Lower lobe of right lung (tissue), 2 donors: Measurements from ENCODE around the gene LRRC37A3. TPM values are rescaled to one million over a fixed set of nuclear protein-coding genes. Genes with fewer than 3 reads are reported as not detected.

ENCODE experiments used
- ATAC-seq, 2 donors: fragments of 200-7000 bp; cut with Tn5 transposase; one replicate each; pipeline ENCODE4 v1.9.1; 2020 to 2022; ENCODE audit warnings: mild to moderate bottlenecking in 2 of 2, moderate library complexity in 2 of 2
- DNase-seq: peaks from one replicate; pipeline ENCODE4 v3.0.0-alpha.2; 2020
- H3K27ac ChIP-seq: fragments of 200-600 bp; one replicate; pipeline ENCODE4 v1.8.0; 2022
- H3K27me3 ChIP-seq: fragments of 200-600 bp; one replicate; pipeline ENCODE4 v1.8.0; 2022; ENCODE audit warnings: low read depth
- H3K36me3 ChIP-seq: fragments of 200-600 bp; one replicate; pipeline ENCODE4 v1.8.0; 2022; ENCODE audit warnings: mild to moderate bottlenecking
- H3K4me1 ChIP-seq: fragments of 200-600 bp; one replicate; pipeline ENCODE4 v1.8.0; 2022
- H3K4me3 ChIP-seq: fragments of 200-600 bp; one replicate; pipeline ENCODE4 v1.8.0; 2022; ENCODE audit warnings: mild to moderate bottlenecking
- H3K9me3 ChIP-seq: fragments of 200-600 bp; one replicate; pipeline ENCODE4 v1.8.0; 2022
- CTCF ChIP-seq: fragments of 200-600 bp; IDR thresholded peaks from one replicate; pipeline ENCODE4 v1.8.0; 2022; ENCODE audit warnings: antibody characterized with exemption, mild to moderate bottlenecking
- intact Hi-C: fragments of 100-400 bp; cut with DNase I; formaldehyde crosslinking; loops from one replicate; pipeline ENCODE4 v1.11.0; 2022
- total RNA-seq: library from RNA; stranded (reverse); fragmentation: NEBNext Ultra II Directional; extraction: Animal tissue kit (Norgen Biotek cat#: 25700); gene quantifications from one replicate; pipeline ENCODE4 v1.2.1, GENCODE V29; 2021
- donor health status: DM: no; HTN: yes; CAD: no; lungs with severe emphysema.

Gene LRRC37A3
- total RNA-seq, 1 donor from 2014 or later: 10.8 TPM

DNA sequence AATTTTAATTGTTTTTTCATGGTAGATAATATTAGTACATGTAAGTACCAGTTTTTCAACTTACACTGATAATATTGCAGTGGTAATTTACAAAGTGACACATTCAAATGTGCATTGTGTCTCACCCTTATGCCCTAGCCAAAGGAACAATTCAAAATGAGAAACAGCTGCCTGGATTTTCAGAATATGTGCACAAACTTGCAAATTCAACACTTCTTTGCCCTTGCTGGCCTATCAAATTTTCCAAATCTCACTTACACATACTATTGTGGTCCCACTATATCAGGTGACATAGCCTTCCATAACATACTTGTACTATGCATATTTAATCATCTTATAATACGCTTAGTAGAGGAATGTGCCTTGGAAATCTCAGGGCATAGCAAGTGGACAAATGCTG is 32.6 kb upstream of the LRRC37A3 start:
- TF ChIP-seq CTCF: no peak
- Histone ChIP-seq H3K9me3 (no peaks in the 10 kb centered on the region), H3K36me3 (no peaks in the 10 kb centered on the region), H3K4me3 (no peak overlapping the region), H3K27me3 (no peaks in the 10 kb centered on the region), H3K27ac (no peak overlapping the region), H3K4me1 (no peaks in the 10 kb centered on the region)
- DNase-seq (no peak), ATAC-seq (no peak)
- intact Hi-C loops: no loop called here

GRCh38 chr17:64950871-64951270 is 31.6 kb upstream of the LRRC37A3 start:
- intact Hi-C loops: no loop called here
- ATAC-seq: no peak

DNA sequence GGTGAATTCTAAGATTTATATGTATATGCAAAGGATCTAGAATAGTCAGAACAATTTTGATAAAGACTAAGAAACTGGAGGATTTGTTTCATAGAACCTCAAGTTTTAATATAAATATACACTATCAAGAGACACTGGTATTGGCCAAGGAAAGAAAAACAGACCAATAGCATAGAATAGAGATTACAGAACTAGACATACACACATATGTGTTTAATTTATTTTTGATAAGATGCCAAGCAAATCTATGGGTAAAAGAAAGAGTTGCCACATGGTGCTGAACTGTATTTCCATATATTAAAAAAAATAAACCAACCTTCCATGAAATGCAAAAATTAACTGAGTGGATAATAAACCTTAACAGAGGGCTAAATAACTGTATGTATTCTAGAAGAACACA is 27.9 kb upstream of the LRRC37A3 start:
- no peaks in the 10 kb centered on the region for H3K4me1 ChIP-seq
- TF ChIP-seq CTCF: no peak
- H3K27me3 ChIP-seq: no peaks in the 10 kb centered on the region
- H3K4me3 ChIP-seq: no peak overlapping the region
- H3K36me3 ChIP-seq: no peaks in the 10 kb centered on the region
- H3K9me3 ChIP-seq: no peaks in the 10 kb centered on the region
- ATAC-seq (no peak), DNase-seq (no peak)
- intact Hi-C loops: no loop called here
- H3K27ac ChIP-seq: no peak overlapping the region

More at GRCh38 chr17:64950871-64951270, 31.6 kb upstream of the LRRC37A3 start:
- no peak overlapping the region for H3K27ac ChIP-seq
- no peaks in the 10 kb centered on the region for H3K27me3 ChIP-seq
- H3K4me1 ChIP-seq: no peaks in the 10 kb centered on the region
- DNase-seq: no peak
- H3K36me3 ChIP-seq: no peaks in the 10 kb centered on the region
- H3K4me3 ChIP-seq: no peak overlapping the region
- no peak for TF ChIP-seq CTCF
- H3K9me3 ChIP-seq: no peaks in the 10 kb centered on the region

GRCh38 chr17:64941761-64942160 is 22.5 kb upstream of the LRRC37A3 start:
- intact Hi-C loops: no loop called here
- no peaks in the 10 kb centered on the region for H3K27me3 ChIP-seq
- no peak overlapping the region for H3K27ac ChIP-seq
- no peaks in the 10 kb centered on the region for H3K9me3 ChIP-seq
- no peaks in the 10 kb centered on the region for H3K4me1 ChIP-seq
- no peak for TF ChIP-seq CTCF
- DNase-seq (no peak), ATAC-seq (no peak)
- H3K36me3 ChIP-seq: no peaks in the 10 kb centered on the region
- H3K4me3 ChIP-seq: no peak overlapping the region

DNA sequence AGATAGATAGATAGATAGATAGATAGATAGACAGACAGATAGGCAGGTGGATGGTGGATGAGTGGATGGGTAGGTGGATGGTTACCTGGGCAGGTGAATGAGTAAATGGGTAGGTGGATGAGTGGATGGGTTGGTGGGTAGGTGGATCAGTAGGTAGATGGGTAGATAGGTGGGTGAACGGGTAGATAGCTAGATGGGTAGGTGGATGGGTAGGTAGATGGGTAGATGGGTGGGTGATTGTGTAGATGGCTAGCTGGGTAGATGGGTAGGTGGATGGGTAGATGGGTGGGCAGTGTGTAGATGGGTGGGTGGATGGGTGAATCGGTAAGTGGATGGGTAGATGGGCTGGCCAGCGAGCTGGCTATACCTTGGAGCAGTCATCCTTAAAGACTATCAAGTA is 21.8 kb upstream of the LRRC37A3 start:
- DNase-seq (no peak), ATAC-seq (no peak)
- intact Hi-C loops: no loop called here
- H3K4me1 ChIP-seq: no peaks in the 10 kb centered on the region
- no peak overlapping the region for H3K27ac ChIP-seq
- no peak for TF ChIP-seq CTCF
- no peaks in the 10 kb centered on the region for H3K9me3 ChIP-seq
- no peaks in the 10 kb centered on the region for H3K27me3 ChIP-seq
- H3K36me3 ChIP-seq: no peaks in the 10 kb centered on the region
- H3K4me3 ChIP-seq: no peak overlapping the region

GRCh38 chr17:64940055-64940454 is 20.8 kb upstream of the LRRC37A3 start:
- ATAC-seq (no peak), DNase-seq (no peak)
- TF ChIP-seq CTCF: no peak

More at GRCh38 chr17:64940055-64940454, 20.8 kb upstream of the LRRC37A3 start:
- no peaks in the 10 kb centered on the region for H3K9me3 ChIP-seq
- intact Hi-C loops: no loop called here
- H3K36me3 ChIP-seq: no peaks in the 10 kb centered on the region
- H3K4me3 ChIP-seq: no peak overlapping the region
- H3K27ac ChIP-seq: no peak overlapping the region
- no peaks in the 10 kb centered on the region for H3K27me3 ChIP-seq
- H3K4me1 ChIP-seq: no peaks in the 10 kb centered on the region
